Measurements from ENCODE around the gene SLC38A2.

- TF ChIP-seq EP300 (conservative IDR thresholded peaks at IDR 0.05; ENCODE audit: poor library complexity, severe bottlenecking), result no peak
- TF ChIP-seq EZH2 (IDR thresholded peaks at IDR 0.05; ENCODE audit: borderline replicate concordance, insufficient read depth, low read length, poor library complexity, severe bottlenecking), result no peak
These were observed 35.9 kb upstream of the SLC38A2 start for GRCh38 chr12:46408441-46408840.
